CD4-positive, alpha-beta T cell (primary cell): ENCODE measurements around the gene FBN1. TPM values are rescaled to one million over a fixed set of nuclear protein-coding genes. Genes with fewer than 3 reads are reported as not detected.

Experiments
- ATAC-seq: fragments of 200-7000 bp; cut with Tn5 transposase; one replicate; pipeline ENCODE4 v1.10.0; 2022; ENCODE audit warnings: mild to moderate bottlenecking; ENCODE audit not compliant: poor library complexity
- CTCF ChIA-PET: fragments of 350-600 bp; sonication (Branson Sonifier 250); formaldehyde crosslinking; loops from one replicate; lab custom pipeline; 2021; ENCODE audit warnings: antibody characterized with exemption, inconsistent platforms; lab: Charles Lee
- POLR2A ChIA-PET: fragments of 350-600 bp; sonication (Branson Sonifier 250); formaldehyde crosslinking; loops from one replicate; lab custom pipeline; 2021; ENCODE audit warnings: antibody characterized with exemption, inconsistent platforms; lab: Charles Lee
- DNase-seq, 14 experiments: peaks; one replicate each; pipeline ENCODE4 v3.0.0-alpha.2; 2013 to 2020; ENCODE audit warnings: mixed read lengths in 2 of 14
- H3K27ac ChIP-seq, 2 donors: one replicate each; pipeline versions ENCODE4 v1.5.1 to v1.7.0; 2013; ENCODE audit warnings: low read length in 2 of 2, low read depth in 1 of 2, mild to moderate bottlenecking in 1 of 2
- H3K27me3 ChIP-seq, 2 experiments: 1 replicate in 1 of 2; 2 replicates in 1 of 2; pipeline versions ENCODE4 v1.6.1 to v1.7.0; 2013; ENCODE audit warnings: low read length in 2 of 2, control low read depth in 1 of 2, mild to moderate bottlenecking in 1 of 2, moderate library complexity in 1 of 2; ENCODE audit not compliant: insufficient read depth in 2 of 2, control insufficient read depth in 1 of 2
- H3K36me3 ChIP-seq: one replicate; pipeline ENCODE4 v1.6.1; 2013; ENCODE audit warnings: low read length, control low read depth; ENCODE audit not compliant: insufficient read depth
- H3K4me1 ChIP-seq: one replicate; pipeline ENCODE4 v1.6.1; 2013; ENCODE audit warnings: low read length, control low read depth; ENCODE audit not compliant: insufficient read depth
- H3K4me3 ChIP-seq: one replicate; pipeline ENCODE4 v1.5.1; 2013; ENCODE audit warnings: mild to moderate bottlenecking, low read length, moderate library complexity
- H3K9me3 ChIP-seq, 2 experiments: 1 replicate in 1 of 2; 2 replicates in 1 of 2; pipeline versions ENCODE4 v1.6.1 to v1.7.0; 2013; ENCODE audit warnings: low read length in 2 of 2, mild to moderate bottlenecking in 2 of 2, control low read depth in 1 of 2, moderate library complexity in 1 of 2; ENCODE audit not compliant: control insufficient read depth in 1 of 2, insufficient read depth in 1 of 2
- H3K27ac Mint-ChIP-seq: one replicate; pipeline ENCODE4 v1.8.0; 2020; ENCODE audit warnings: mixed read lengths
- H3K27me3 Mint-ChIP-seq: one replicate; pipeline ENCODE4 v1.8.0; 2021; ENCODE audit warnings: mixed read lengths
- H3K36me3 Mint-ChIP-seq: one replicate; pipeline ENCODE4 v1.8.0; 2021; ENCODE audit warnings: low read depth, mixed read lengths
- H3K4me1 Mint-ChIP-seq: one replicate; pipeline ENCODE4 v1.8.0; 2021; ENCODE audit warnings: low read depth, mixed read lengths
- H3K4me3 Mint-ChIP-seq: one replicate; pipeline ENCODE4 v1.8.0; 2020; ENCODE audit warnings: mild to moderate bottlenecking, mixed read lengths
- H3K9me3 Mint-ChIP-seq: one replicate; pipeline ENCODE4 v1.8.0; 2020; ENCODE audit warnings: mixed read lengths
- intact Hi-C, 2 experiments: fragments of 100-400 bp; cut with DNase I in 1 of 2; cut with micrococcal nuclease in 1 of 2; formaldehyde crosslinking; loops; one replicate each; pipeline versions ENCODE4 v1.15.1 to v1.9.0; 2023 to 2025; cut with DNase I, micrococcal nuclease
- total RNA-seq, 174 experiments: library from RNA in 2 of 174; stranded (reverse) in 2 of 174; gene quantifications; one replicate each; pipeline ENCODE4 v1.2.3 and lab custom pipeline; 2021 to 2026
- TF ChIP-seq, protein P1 (sequence below): fragments of 200-600 bp; IDR thresholded peaks from one replicate; pipeline ENCODE4 v1.8.0; 2022; ENCODE audit warnings: antibody characterized with exemption, mild to moderate bottlenecking

The FBN1 gene
- total RNA-seq, 2 experiments from 2014 or later = 0.11 to 0.25 TPM

DNA sequence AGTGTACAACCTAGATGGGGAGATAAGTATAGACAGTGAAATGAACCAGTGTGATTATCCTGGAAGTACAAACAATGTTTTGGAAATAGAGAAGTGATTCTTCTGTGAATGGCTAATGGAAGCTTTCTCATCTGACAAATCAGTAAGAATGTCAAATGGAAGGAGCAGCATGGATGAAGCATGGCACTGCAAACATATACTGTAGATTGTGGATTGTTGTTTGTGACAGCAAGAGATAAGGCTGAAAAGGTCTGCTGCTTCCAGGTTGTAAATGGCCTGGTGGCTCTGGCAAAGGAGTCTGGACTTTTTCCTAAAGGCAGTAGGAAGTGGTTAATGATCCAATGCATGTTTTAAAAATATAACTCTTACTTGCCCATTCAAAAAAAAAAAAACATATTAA lies 71.3 kb downstream of the FBN1 start:
- Histone ChIP-seq H3K4me1 (no peaks in the 10 kb centered on the region), H3K9me3 (no peaks in the 10 kb centered on the region), H3K4me3 (no peak overlapping the region), H3K27me3 (no peaks in the 10 kb centered on the region), H3K27ac (no peak overlapping the region), H3K36me3 (no peaks in the 10 kb centered on the region)
- Mint-ChIP-seq H3K4me3 (no peak overlapping the region), H3K27me3 (no peaks in the 10 kb centered on the region), H3K36me3 (no peaks in the 10 kb centered on the region), H3K27ac (no peak overlapping the region), H3K4me1 (no peaks in the 10 kb centered on the region), H3K9me3 (no peaks in the 10 kb centered on the region)
- TF ChIP-seq, protein P1, sequence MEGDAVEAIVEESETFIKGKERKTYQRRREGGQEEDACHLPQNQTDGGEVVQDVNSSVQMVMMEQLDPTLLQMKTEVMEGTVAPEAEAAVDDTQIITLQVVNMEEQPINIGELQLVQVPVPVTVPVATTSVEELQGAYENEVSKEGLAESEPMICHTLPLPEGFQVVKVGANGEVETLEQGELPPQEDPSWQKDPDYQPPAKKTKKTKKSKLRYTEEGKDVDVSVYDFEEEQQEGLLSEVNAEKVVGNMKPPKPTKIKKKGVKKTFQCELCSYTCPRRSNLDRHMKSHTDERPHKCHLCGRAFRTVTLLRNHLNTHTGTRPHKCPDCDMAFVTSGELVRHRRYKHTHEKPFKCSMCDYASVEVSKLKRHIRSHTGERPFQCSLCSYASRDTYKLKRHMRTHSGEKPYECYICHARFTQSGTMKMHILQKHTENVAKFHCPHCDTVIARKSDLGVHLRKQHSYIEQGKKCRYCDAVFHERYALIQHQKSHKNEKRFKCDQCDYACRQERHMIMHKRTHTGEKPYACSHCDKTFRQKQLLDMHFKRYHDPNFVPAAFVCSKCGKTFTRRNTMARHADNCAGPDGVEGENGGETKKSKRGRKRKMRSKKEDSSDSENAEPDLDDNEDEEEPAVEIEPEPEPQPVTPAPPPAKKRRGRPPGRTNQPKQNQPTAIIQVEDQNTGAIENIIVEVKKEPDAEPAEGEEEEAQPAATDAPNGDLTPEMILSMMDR = no peak
- DNase-seq (no peak), ATAC-seq (no peak)
- CTCF ChIA-PET = no interaction called here
- POLR2A ChIA-PET = no interaction called here
- intact Hi-C loops = no loop called here

DNA sequence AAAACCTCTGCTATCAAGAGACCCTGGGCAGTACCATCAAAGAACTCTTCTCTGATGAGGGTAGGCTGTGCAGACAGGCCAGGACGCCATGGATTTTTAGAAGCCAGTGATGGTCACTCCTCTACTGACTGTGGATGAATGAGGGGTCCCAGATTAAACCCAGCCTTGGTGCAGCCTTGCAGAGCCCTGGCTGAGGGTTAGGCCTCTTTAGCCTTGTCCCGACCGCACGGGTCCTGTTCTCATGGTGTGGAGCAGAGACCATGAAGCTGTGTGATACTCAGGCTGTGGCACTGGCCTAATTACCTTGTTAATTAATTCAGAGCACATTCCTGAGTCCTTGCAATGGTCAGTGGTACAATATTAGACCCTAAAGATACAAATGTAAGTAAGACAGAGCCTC lies 71.7 kb downstream of the FBN1 start:
- CTCF ChIA-PET = no interaction called here
- Histone ChIP-seq H3K4me1 (no peaks in the 10 kb centered on the region), H3K27ac (no peak overlapping the region), H3K27me3 (no peaks in the 10 kb centered on the region), H3K36me3 (no peaks in the 10 kb centered on the region), H3K4me3 (no peak overlapping the region), H3K9me3 (no peaks in the 10 kb centered on the region)
- H3K4me3 Mint-ChIP-seq = no peak overlapping the region
- ATAC-seq (no peak), DNase-seq (no peak)
- no peaks in the 10 kb centered on the region for H3K4me1 Mint-ChIP-seq
- intact Hi-C loops = no loop called here
- H3K27me3 Mint-ChIP-seq = no peaks in the 10 kb centered on the region
- H3K27ac Mint-ChIP-seq = no peak overlapping the region
- POLR2A ChIA-PET = no interaction called here
- H3K36me3 Mint-ChIP-seq = no peaks in the 10 kb centered on the region
- TF ChIP-seq, protein P1 = no peak
- H3K9me3 Mint-ChIP-seq = no peaks in the 10 kb centered on the region

DNA sequence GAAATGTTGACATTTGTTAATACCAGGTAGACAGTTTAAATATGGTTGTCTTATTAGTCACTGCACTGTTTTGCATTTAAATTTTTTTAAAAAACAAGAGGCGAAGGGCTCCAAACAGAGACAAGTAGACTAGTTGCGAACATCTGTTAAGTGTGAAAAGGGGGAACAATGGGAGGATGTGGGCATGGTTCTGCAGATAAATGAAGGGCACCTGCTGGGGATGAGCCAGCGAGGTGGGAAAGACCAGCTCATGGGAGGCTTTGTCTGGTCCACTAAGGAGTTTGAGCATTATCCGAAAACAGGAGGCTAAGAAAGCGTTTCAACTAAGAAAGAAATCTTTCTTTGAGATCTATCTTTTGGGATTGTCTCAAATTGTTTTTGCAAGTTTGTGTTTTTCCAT lies 72.7 kb downstream of the FBN1 start:
- DNase-seq (no peak), ATAC-seq (no peak)
- intact Hi-C loops = no loop called here
- no peaks in the 10 kb centered on the region for H3K9me3 ChIP-seq
- Mint-ChIP-seq H3K9me3 (no peaks in the 10 kb centered on the region), H3K4me3 (no peak overlapping the region), H3K36me3 (no peaks in the 10 kb centered on the region), H3K4me1 (no peaks in the 10 kb centered on the region), H3K27me3 (no peaks in the 10 kb centered on the region), H3K27ac (no peak overlapping the region)
- no peaks in the 10 kb centered on the region for H3K36me3 ChIP-seq
- ChIA-PET POLR2A (no interaction called here), CTCF (no interaction called here)
- H3K27ac ChIP-seq = no peak overlapping the region
- H3K4me3 ChIP-seq = no peak overlapping the region
- no peaks in the 10 kb centered on the region for H3K4me1 ChIP-seq
- TF ChIP-seq, protein P1 = no peak
- H3K27me3 ChIP-seq = no peaks in the 10 kb centered on the region
